A549 (cell line): ENCODE results near the gene XCL1.
"Not testable (repeated sequence)": the region's sequence is repeated elsewhere in the genome, so short reads cannot be mapped to it uniquely, and the experiment has no call there.

Experiments used
- MAX ChIP-seq: IDR thresholded peaks from 2 replicates; pipeline ENCODE4 v1.6.1; 2012
- NFE2L2 ChIP-seq: fragments of 150-350 bp; conservative IDR thresholded peaks from 2 replicates; pipeline ENCODE4 v1.6.1; 2014; ENCODE audit warnings: low read length
- NR3C1 ChIP-seq: fragments of >200 bp; sonication (Bioruptor Twin); formaldehyde crosslinking; IDR thresholded peaks from 3 replicates; pipeline ENCODE4 v1.6.1; 2017
- RFX5 ChIP-seq: fragments of 450-650 bp; IDR thresholded peaks from 2 replicates; pipeline ENCODE4 v1.7.1; 2014; ENCODE audit warnings: antibody characterized with exemption, mild to moderate bottlenecking, moderate library complexity
- RNF2 ChIP-seq: fragments of 200-600 bp; sonication (generic); IDR thresholded peaks from 2 replicates; pipeline ENCODE4 v1.6.1; 2016; ENCODE audit warnings: low read depth, mild to moderate bottlenecking, antibody characterized with exemption, moderate library complexity, borderline replicate concordance
- SREBF2 ChIP-seq: fragments of 450-650 bp; IDR thresholded peaks from 2 replicates; pipeline ENCODE4 v1.6.1; 2014; ENCODE audit warnings: mild to moderate bottlenecking, moderate library complexity
- TF ChIP-seq, protein P1 (sequence below): fragments of >200 bp; sonication (Bioruptor Twin); formaldehyde crosslinking; IDR thresholded peaks from 3 replicates; pipeline ENCODE4 v1.5.1; 2016

- not testable (repeated sequence) for TF ChIP-seq SREBF2, RNF2, NR3C1, NFE2L2, RFX5, MAX
- TF ChIP-seq, protein P1, sequence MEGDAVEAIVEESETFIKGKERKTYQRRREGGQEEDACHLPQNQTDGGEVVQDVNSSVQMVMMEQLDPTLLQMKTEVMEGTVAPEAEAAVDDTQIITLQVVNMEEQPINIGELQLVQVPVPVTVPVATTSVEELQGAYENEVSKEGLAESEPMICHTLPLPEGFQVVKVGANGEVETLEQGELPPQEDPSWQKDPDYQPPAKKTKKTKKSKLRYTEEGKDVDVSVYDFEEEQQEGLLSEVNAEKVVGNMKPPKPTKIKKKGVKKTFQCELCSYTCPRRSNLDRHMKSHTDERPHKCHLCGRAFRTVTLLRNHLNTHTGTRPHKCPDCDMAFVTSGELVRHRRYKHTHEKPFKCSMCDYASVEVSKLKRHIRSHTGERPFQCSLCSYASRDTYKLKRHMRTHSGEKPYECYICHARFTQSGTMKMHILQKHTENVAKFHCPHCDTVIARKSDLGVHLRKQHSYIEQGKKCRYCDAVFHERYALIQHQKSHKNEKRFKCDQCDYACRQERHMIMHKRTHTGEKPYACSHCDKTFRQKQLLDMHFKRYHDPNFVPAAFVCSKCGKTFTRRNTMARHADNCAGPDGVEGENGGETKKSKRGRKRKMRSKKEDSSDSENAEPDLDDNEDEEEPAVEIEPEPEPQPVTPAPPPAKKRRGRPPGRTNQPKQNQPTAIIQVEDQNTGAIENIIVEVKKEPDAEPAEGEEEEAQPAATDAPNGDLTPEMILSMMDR: not testable (repeated sequence)
Measured at GRCh38 chr1:168543840-168544498, 32.4 kb upstream of the XCL1 start, which contains the start of gene XCL2.
